K562 (cell line): ENCODE data around the gene LDLRAD1. TPM values are rescaled to one million over a fixed set of nuclear protein-coding genes. Genes with fewer than 3 reads are reported as not detected.

ENCODE experiments used
- MEF2A ChIP-seq: IDR thresholded peaks from 2 replicates; pipeline ENCODE4 v1.6.1; 2011; ENCODE audit warnings: low read depth, mild to moderate bottlenecking, low read length, moderate library complexity; ENCODE audit not compliant: control insufficient read depth
- MEIS2 ChIP-seq: fragments of 450-650 bp; IDR thresholded peaks from 2 replicates; pipeline ENCODE4 v1.6.1; 2014; ENCODE audit warnings: mild to moderate bottlenecking; ENCODE audit not compliant: partially characterized antibody
- NFIX ChIP-seq: fragments of 250-450 bp; sonication (Bioruptor Pico); IDR thresholded peaks from 2 replicates; pipeline ENCODE4 v1.4.0; 2020; ENCODE audit warnings: low read depth, mild to moderate bottlenecking, moderate library complexity
- NRF1 ChIP-seq, 2 experiments: fragments of 450-650 bp; IDR thresholded peaks in 1 of 2; conservative IDR thresholded peaks in 1 of 2; 2 replicates each; pipeline ENCODE4 v1.6.1; 2014; ENCODE audit warnings: mild to moderate bottlenecking in 2 of 2
- RBM25 ChIP-seq: fragments of 200-400 bp; formaldehyde crosslinking; IDR thresholded peaks from 2 replicates; pipeline ENCODE4 v1.6.1; 2018; ENCODE audit warnings: low read length, low read depth, moderate library complexity; ENCODE audit not compliant: severe bottlenecking
- RFX5 ChIP-seq: IDR thresholded peaks from 2 replicates; pipeline ENCODE4 v1.6.1; 2011; ENCODE audit warnings: low read depth, mild to moderate bottlenecking, improper control_type of control experiment, low read length
- SOX6 ChIP-seq: fragments of 450-650 bp; IDR thresholded peaks from 2 replicates; pipeline ENCODE4 v1.6.1; 2014; ENCODE audit warnings: mild to moderate bottlenecking
- ZNF134 ChIP-seq: fragments of 250-450 bp; sonication (Bioruptor Pico); conservative IDR thresholded peaks from 2 replicates; pipeline ENCODE4 v1.4.0; 2020
- ZNF274 ChIP-seq: IDR thresholded peaks from 2 replicates; pipeline ENCODE4 v1.6.1; 2011; ENCODE audit warnings: low read depth, mild to moderate bottlenecking, low read length, moderate library complexity, borderline replicate concordance
- ZNF668 ChIP-seq: fragments of 250-450 bp; sonication (Bioruptor Pico); IDR thresholded peaks from 2 replicates; pipeline ENCODE4 v1.8.0; 2022; ENCODE audit warnings: mild to moderate bottlenecking, inconsistent platforms
- polyA plus RNA-seq, 8 experiments: library from polyadenylated mRNA; depleted of rRNA in 4 of 8; stranded (reverse) in 5 of 8; unstranded in 3 of 8; fragments of >200 nt; fragmentation: Nextera tagmentation in 2 of 8; fragmentation: Illumina TruSeq in 1 of 8; extraction: Ambion mirVana in 2 of 8; extraction: Trizol in 1 of 8; gene quantifications; 2 replicates each; pipeline versions ENCODE4 v1.2.1 to v1.2.3, GENCODE V29; 2011 to 2014; ENCODE audit warnings: inconsistent platforms in 1 of 8, missing spikeins in 1 of 8
- total RNA-seq, 7 experiments: library from RNA; depleted of rRNA in 6 of 7; stranded (reverse); fragments of >200 nt in 6 of 7; fragmentation: Illumina TruSeq in 2 of 7; extraction: Trizol in 2 of 7; gene quantifications; 2 replicates each; pipeline versions ENCODE4 v1.2.1 to v1.2.3, GENCODE V29; 2011 to 2021; ENCODE audit warnings: low replicate concordance in 1 of 7
- TF ChIP-seq, protein P1 (sequence below), 2 experiments: fragments of 150-350 bp in 1 of 2; IDR thresholded peaks; 2 replicates each; pipeline ENCODE4 v1.6.1; 2012 to 2016; ENCODE audit warnings: low read depth in 2 of 2, low read length in 2 of 2, mild to moderate bottlenecking in 1 of 2, moderate library complexity in 1 of 2
- TF ChIP-seq, protein P2 (sequence below): sonication (generic); formaldehyde crosslinking; IDR thresholded peaks from 2 replicates; pipeline ENCODE4 v1.8.0; 2022; ENCODE audit warnings: mild to moderate bottlenecking, low read depth, missing genetic modification reagents
- TF ChIP-seq, protein P3 (sequence below): fragments of 450-650 bp; IDR thresholded peaks from 2 replicates; pipeline ENCODE4 v1.6.1; 2016
- TF ChIP-seq, protein P4 (sequence below): fragments of 250-450 bp; sonication (Bioruptor Pico); IDR thresholded peaks from 2 replicates; pipeline ENCODE4 v1.8.0; 2022; ENCODE audit warnings: moderate library complexity, mild to moderate bottlenecking, inconsistent platforms
- TF ChIP-seq, protein P5 (sequence below): fragments of 250-450 bp; sonication (Bioruptor Pico); IDR thresholded peaks from 2 replicates; pipeline ENCODE4 v1.4.0; 2020; ENCODE audit warnings: mild to moderate bottlenecking, moderate library complexity
- TF ChIP-seq, protein P6 (sequence below): fragments of 450-650 bp; formaldehyde crosslinking; IDR thresholded peaks from 2 replicates; pipeline ENCODE4 v1.4.0; 2020; ENCODE audit warnings: mild to moderate bottlenecking

LDLRAD1 gene
- total and polyA plus RNA-seq, 9 of the 15 experiments (the other 6 are each of a cell fraction or from before 2014, with no cell fraction given): not detected

DNA sequence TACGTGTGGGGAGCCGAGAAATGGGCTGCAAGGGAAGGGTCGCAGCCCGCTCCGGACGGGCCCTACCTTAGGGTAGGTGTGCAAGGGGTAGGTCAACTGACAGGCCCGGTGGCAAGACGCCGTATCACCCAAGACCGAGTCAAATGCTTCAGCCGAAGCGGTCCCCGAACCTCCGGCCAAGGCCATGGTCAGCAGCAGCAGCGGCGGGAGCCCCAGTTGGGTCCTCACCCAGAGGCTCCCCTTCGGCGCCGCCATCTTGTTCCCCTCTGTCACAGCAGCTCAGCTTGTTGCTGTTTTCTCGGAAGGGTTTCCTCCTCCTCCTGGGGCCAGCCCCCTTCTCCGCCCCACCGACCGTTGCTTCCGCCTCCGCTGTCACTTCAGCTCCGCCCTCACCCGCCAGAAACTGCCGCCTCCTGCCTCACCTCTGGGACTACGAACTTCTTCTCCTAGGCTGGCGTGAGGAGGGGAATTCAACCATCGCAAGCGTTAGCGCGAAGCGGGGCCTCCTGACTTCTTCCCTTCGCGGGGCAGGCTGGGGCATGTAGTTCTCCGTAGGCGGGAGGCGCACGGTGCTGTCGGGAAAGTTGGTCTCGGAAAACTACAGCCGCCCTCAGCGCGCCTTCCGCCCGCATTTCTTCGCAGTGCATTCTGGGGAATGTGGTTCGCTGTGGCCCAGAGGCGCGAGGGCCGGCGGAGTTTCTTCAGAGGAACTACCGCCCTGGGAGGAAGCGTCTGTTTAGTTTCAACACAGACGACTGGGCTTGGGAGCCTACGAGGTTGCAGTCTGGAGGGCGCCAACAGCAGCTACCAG is 35.2 kb upstream of the LDLRAD1 start, which contains the start of the genes TCEANC2 and TMEM59 (continued):
- no peak for TF ChIP-seq ZNF668 (CRISPR knock-in tag)
- TF ChIP-seq, protein P1, sequence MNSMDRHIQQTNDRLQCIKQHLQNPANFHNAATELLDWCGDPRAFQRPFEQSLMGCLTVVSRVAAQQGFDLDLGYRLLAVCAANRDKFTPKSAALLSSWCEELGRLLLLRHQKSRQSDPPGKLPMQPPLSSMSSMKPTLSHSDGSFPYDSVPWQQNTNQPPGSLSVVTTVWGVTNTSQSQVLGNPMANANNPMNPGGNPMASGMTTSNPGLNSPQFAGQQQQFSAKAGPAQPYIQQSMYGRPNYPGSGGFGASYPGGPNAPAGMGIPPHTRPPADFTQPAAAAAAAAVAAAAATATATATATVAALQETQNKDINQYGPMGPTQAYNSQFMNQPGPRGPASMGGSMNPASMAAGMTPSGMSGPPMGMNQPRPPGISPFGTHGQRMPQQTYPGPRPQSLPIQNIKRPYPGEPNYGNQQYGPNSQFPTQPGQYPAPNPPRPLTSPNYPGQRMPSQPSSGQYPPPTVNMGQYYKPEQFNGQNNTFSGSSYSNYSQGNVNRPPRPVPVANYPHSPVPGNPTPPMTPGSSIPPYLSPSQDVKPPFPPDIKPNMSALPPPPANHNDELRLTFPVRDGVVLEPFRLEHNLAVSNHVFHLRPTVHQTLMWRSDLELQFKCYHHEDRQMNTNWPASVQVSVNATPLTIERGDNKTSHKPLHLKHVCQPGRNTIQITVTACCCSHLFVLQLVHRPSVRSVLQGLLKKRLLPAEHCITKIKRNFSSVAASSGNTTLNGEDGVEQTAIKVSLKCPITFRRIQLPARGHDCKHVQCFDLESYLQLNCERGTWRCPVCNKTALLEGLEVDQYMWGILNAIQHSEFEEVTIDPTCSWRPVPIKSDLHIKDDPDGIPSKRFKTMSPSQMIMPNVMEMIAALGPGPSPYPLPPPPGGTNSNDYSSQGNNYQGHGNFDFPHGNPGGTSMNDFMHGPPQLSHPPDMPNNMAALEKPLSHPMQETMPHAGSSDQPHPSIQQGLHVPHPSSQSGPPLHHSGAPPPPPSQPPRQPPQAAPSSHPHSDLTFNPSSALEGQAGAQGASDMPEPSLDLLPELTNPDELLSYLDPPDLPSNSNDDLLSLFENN (IDR thresholded peaks at IDR 0.05; ENCODE audit: low read depth in 2 of 2, low read length in 2 of 2): no peak
- TF ChIP-seq, protein P2, sequence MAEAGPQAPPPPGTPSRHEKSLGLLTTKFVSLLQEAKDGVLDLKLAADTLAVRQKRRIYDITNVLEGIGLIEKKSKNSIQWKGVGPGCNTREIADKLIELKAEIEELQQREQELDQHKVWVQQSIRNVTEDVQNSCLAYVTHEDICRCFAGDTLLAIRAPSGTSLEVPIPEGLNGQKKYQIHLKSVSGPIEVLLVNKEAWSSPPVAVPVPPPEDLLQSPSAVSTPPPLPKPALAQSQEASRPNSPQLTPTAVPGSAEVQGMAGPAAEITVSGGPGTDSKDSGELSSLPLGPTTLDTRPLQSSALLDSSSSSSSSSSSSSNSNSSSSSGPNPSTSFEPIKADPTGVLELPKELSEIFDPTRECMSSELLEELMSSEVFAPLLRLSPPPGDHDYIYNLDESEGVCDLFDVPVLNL (CRISPR knock-in tag): peak; percentile 78; the same call in 1 of the 2 replicates
- TF ChIP-seq ZNF134: no peak
- TF ChIP-seq ZNF274: no peak
- TF ChIP-seq, protein P3, sequence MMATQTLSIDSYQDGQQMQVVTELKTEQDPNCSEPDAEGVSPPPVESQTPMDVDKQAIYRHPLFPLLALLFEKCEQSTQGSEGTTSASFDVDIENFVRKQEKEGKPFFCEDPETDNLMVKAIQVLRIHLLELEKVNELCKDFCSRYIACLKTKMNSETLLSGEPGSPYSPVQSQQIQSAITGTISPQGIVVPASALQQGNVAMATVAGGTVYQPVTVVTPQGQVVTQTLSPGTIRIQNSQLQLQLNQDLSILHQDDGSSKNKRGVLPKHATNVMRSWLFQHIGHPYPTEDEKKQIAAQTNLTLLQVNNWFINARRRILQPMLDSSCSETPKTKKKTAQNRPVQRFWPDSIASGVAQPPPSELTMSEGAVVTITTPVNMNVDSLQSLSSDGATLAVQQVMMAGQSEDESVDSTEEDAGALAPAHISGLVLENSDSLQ: peak; percentile 92
- peak; percentile 84 to 86 for TF ChIP-seq NRF1 (conservative IDR thresholded peaks at IDR 0.05 in 1 of 2, IDR thresholded peaks at IDR 0.05 in 1 of 2)
- TF ChIP-seq, protein P4, sequence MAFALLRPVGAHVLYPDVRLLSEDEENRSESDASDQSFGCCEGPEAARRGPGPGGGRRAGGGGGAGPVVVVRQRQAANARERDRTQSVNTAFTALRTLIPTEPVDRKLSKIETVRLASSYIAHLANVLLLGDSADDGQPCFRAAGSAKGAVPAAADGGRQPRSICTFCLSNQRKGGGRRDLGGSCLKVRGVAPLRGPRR: no peak
- TF ChIP-seq, protein P5, sequence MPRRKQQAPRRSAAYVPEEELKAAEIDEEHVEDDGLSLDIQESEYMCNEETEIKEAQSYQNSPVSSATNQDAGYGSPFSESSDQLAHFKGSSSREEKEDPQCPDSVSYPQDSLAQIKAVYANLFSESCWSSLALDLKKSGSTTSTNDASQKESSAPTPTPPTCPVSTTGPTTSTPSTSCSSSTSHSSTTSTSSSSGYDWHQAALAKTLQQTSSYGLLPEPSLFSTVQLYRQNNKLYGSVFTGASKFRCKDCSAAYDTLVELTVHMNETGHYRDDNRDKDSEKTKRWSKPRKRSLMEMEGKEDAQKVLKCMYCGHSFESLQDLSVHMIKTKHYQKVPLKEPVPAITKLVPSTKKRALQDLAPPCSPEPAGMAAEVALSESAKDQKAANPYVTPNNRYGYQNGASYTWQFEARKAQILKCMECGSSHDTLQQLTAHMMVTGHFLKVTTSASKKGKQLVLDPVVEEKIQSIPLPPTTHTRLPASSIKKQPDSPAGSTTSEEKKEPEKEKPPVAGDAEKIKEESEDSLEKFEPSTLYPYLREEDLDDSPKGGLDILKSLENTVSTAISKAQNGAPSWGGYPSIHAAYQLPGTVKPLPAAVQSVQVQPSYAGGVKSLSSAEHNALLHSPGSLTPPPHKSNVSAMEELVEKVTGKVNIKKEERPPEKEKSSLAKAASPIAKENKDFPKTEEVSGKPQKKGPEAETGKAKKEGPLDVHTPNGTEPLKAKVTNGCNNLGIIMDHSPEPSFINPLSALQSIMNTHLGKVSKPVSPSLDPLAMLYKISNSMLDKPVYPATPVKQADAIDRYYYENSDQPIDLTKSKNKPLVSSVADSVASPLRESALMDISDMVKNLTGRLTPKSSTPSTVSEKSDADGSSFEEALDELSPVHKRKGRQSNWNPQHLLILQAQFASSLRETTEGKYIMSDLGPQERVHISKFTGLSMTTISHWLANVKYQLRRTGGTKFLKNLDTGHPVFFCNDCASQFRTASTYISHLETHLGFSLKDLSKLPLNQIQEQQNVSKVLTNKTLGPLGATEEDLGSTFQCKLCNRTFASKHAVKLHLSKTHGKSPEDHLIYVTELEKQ (CRISPR knock-in tag): no peak
- no peak for TF ChIP-seq RFX5
- peak; percentile 58 for TF ChIP-seq MEIS2
- TF ChIP-seq RBM25: no peak
- TF ChIP-seq MEF2A: no peak
- no peak; the same call in 1 of the 2 replicates for TF ChIP-seq SOX6
- no peak for TF ChIP-seq NFIX (CRISPR knock-in tag)
- TF ChIP-seq, protein P6, sequence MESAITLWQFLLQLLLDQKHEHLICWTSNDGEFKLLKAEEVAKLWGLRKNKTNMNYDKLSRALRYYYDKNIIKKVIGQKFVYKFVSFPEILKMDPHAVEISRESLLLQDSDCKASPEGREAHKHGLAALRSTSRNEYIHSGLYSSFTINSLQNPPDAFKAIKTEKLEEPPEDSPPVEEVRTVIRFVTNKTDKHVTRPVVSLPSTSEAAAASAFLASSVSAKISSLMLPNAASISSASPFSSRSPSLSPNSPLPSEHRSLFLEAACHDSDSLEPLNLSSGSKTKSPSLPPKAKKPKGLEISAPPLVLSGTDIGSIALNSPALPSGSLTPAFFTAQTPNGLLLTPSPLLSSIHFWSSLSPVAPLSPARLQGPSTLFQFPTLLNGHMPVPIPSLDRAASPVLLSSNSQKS (CRISPR knock-in tag): no peak
